Hepatocyte (in vitro differentiated cells): ENCODE results near the gene GLIS2. TPM values are rescaled to one million over a fixed set of nuclear protein-coding genes. Genes with fewer than 3 reads are reported as not detected.
A peak's percentile ranks its signal among the peaks of the same experiment; 100 is the strongest.

Experiments
- DNase-seq: peaks from one replicate; pipeline ENCODE4 v3.0.0-alpha.2; 2016; ENCODE audit warnings: low spot score
- H2AFZ ChIP-seq: fragments of 200-600 bp; sonication (generic); 2 replicates; pipeline ENCODE4 v1.6.0; 2016; ENCODE audit warnings: antibody characterized with exemption, mild to moderate bottlenecking
- H3K27ac ChIP-seq: fragments of 200-600 bp; sonication (generic); 2 replicates; pipeline ENCODE4 v1.5.1; 2016; ENCODE audit warnings: mild to moderate bottlenecking
- H3K27me3 ChIP-seq: fragments of 200-600 bp; sonication (generic); 2 replicates; pipeline ENCODE4 v1.6.1; 2016
- H3K36me3 ChIP-seq: fragments of 200-600 bp; sonication (generic); replicated peaks from 2 replicates; pipeline ENCODE4 v1.5.1; 2016; ENCODE audit warnings: low read depth; ENCODE audit not compliant: insufficient read depth
- H3K4me1 ChIP-seq: fragments of 200-600 bp; sonication (generic); 2 replicates; pipeline ENCODE4 v1.5.1; 2016; ENCODE audit warnings: mild to moderate bottlenecking, moderate library complexity; ENCODE audit not compliant: insufficient read depth
- H3K4me2 ChIP-seq: fragments of 200-600 bp; sonication (generic); 2 replicates; pipeline ENCODE4 v1.6.0; 2016
- H3K4me3 ChIP-seq: fragments of 200-600 bp; sonication (generic); 2 replicates; pipeline ENCODE4 v1.5.1; 2016; ENCODE audit warnings: mild to moderate bottlenecking
- H3K79me2 ChIP-seq: fragments of 200-600 bp; sonication (generic); 2 replicates; pipeline ENCODE4 v1.6.0; 2017; ENCODE audit warnings: mild to moderate bottlenecking
- H3K9me2 ChIP-seq: fragments of 200-600 bp; sonication (generic); replicated peaks from 2 replicates; pipeline ENCODE4 v1.6.0; 2017; ENCODE audit warnings: mild to moderate bottlenecking; ENCODE audit not compliant: insufficient read depth
- H3K9me3 ChIP-seq: fragments of 200-600 bp; sonication (generic); 2 replicates; pipeline ENCODE4 v1.5.1; 2016; ENCODE audit warnings: low read depth, mild to moderate bottlenecking
- H4K20me1 ChIP-seq: fragments of 200-600 bp; sonication (generic); 2 replicates; pipeline ENCODE4 v1.6.0; 2016; ENCODE audit warnings: mild to moderate bottlenecking; ENCODE audit not compliant: insufficient read depth, poor library complexity, severe bottlenecking
- CTCF ChIP-seq: fragments of 200-600 bp; sonication (generic); IDR thresholded peaks from 2 replicates; pipeline ENCODE4 v1.5.1; 2016; ENCODE audit warnings: antibody characterized with exemption, mild to moderate bottlenecking; ENCODE audit not compliant: poor library complexity
- EZH2 ChIP-seq: fragments of 200-600 bp; sonication (generic); IDR thresholded peaks from 2 replicates; pipeline ENCODE4 v1.6.1; 2016; ENCODE audit warnings: antibody characterized with exemption, mild to moderate bottlenecking, borderline replicate concordance
- EZH2phosphoT487 ChIP-seq: fragments of 200-600 bp; sonication (generic); IDR thresholded peaks from one replicate; pipeline ENCODE4 v1.6.1; 2018; ENCODE audit warnings: antibody characterized with exemption, mild to moderate bottlenecking, low read depth, moderate library complexity; ENCODE audit not compliant: unreplicated experiment, severe bottlenecking
- WGBS: methylation state at CpG from one replicate; pipeline ENCODE4 v1.1.6; 2016; ENCODE audit warnings: low lambda C conversion rate; ENCODE audit errors: missing lambda C conversion rate; 5-methylcytosine and 5-hydroxymethylcytosine counted together
- polyA plus RNA-seq: library from polyadenylated mRNA; unstranded; fragments of >200 nt; fragmentation: Nextera tagmentation; extraction: Ambion mirVana; gene quantifications from 2 replicates; pipeline ENCODE4 v1.2.1, GENCODE V29; 2016
- total RNA-seq: library from RNA; depleted of rRNA; stranded (reverse); fragments of >200 nt; gene quantifications from 2 replicates; pipeline ENCODE4 v1.2.3, GENCODE V29; 2014

GLIS2 gene
- total and polyA plus RNA-seq, 2 experiments from 2014 or later: 3.6 to 11.3 TPM

DNA sequence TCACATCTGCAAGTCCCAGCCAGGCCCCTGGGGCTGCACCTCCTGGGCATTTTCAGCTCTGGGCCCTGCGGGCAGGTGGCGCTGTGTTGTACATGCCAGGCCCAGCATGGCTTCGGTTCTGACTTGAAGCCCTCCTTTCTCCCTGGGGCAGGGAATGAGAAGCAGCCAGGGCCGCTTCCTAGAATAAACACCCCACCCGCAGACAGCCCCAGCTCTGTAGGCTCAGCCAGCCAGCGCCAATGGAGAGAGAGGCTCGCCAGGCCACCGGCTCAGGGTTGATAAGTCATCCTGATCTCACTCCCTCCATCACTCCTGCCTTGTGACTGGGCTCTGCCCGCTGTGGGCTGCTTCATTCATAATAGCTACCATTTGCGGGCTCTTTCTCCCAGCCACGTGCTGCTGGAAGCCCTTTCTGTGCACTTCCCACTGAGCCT is 6.0 kb upstream of the GLIS2 start:
- Histone ChIP-seq H3K4me3 (no peak overlapping the region), H3K9me2 (no peaks in the 10 kb centered on the region), H3K79me2 (peaks cover 19% of the 10 kb centered on the region), H3K27ac (peak overlapping the region; percentile 69), H3K4me1 (peaks cover 22% of the 10 kb centered on the region), H4K20me1 (no peaks in the 10 kb centered on the region), H3K27me3 (no peaks in the 10 kb centered on the region), H3K36me3 (no peaks in the 10 kb centered on the region), H3K4me2 (no peak overlapping the region), H2AFZ (no peak overlapping the region), H3K9me3 (no peaks in the 10 kb centered on the region)
- no peak for TF ChIP-seq EZH2phosphoT487
- no peak for TF ChIP-seq EZH2
- TF ChIP-seq CTCF: peak; percentile 70
- 28% methylated on average over 11 of the region's 11 CpGs for WGBS
- DNase-seq: peak; percentile 84

- no peaks in the 10 kb centered on the region for H3K9me2 ChIP-seq
- 21% methylated on average over 43 of the region's 43 CpGs for WGBS
- H3K27ac ChIP-seq: peak overlapping the region; percentile 98
- H3K79me2 ChIP-seq: peaks cover 29% of the 10 kb centered on the region
- H3K4me1 ChIP-seq: peaks cover 33% of the 10 kb centered on the region
- H2AFZ ChIP-seq: no peak overlapping the region
- no peak overlapping the region for H3K4me3 ChIP-seq
- H4K20me1 ChIP-seq: peaks cover 19% of the 10 kb centered on the region
- peak overlapping the region; percentile 94 for H3K4me2 ChIP-seq
- H3K27me3 ChIP-seq: no peaks in the 10 kb centered on the region
- H3K9me3 ChIP-seq: no peaks in the 10 kb centered on the region
- TF ChIP-seq CTCF (peak; percentile 79), EZH2phosphoT487 (no peak), EZH2 (no peak)
- no peaks in the 10 kb centered on the region for H3K36me3 ChIP-seq
- DNase-seq: peak; percentile 89
Measured at GRCh38 chr16:4313563-4314531, 2.0 kb upstream of the GLIS2 start.

DNA sequence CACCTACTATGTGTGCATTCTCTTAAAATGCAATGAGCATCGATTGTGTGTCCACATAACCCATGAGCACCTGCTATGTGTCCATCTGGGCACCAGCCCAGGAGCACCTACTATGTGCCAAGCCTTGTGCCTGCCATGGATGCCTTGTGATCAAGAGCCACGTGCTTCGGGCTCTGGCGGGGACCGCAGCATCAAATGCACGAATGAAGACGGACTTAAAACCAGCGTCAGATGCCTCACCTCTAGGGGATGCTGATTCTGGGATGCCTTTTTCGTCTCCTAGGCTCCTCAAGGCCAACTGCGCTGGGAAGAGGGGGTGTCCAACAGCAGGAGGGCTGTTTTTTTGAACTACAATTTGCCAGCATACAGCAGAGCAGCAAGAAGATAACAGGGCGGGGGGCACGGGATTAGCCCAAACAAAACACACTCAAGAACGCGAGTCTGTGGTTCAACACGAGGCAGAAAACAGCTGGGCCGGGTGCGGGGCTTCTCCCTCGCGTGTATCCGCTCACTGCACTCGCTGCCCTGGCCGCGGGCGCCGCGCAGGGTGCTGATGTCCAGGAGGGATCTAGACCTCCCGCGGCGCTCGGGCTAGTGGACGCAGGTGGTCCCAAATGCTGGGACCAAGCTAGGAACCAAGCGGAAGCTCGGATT is 1.2 kb upstream of the GLIS2 start:
- TF ChIP-seq EZH2phosphoT487 (no peak), CTCF (no peak), EZH2 (no peak)
- Histone ChIP-seq H3K4me1 (peaks cover 39% of the 10 kb centered on the region), H3K27me3 (no peaks in the 10 kb centered on the region), H3K4me3 (peak overlapping the region; percentile 41), H3K79me2 (peaks cover 38% of the 10 kb centered on the region), H2AFZ (peak overlapping the region; percentile 64), H4K20me1 (peaks cover 27% of the 10 kb centered on the region), H3K36me3 (no peaks in the 10 kb centered on the region), H3K4me2 (peak overlapping the region; percentile 94), H3K9me2 (no peaks in the 10 kb centered on the region), H3K9me3 (no peaks in the 10 kb centered on the region), H3K27ac (peak overlapping the region; percentile 98)
- WGBS: 5% methylated on average over 33 of the region's 33 CpGs
- peak; percentile 65 for DNase-seq
